ENCODE data around the gene GPC3. TPM values are rescaled to one million over a fixed set of nuclear protein-coding genes. Genes with fewer than 3 reads are reported as not detected.

The GPC3 gene
- total and polyA plus RNA-seq, 2 of the 4 experiments (the other 2 are of a cell fraction), result not detected

DNA sequence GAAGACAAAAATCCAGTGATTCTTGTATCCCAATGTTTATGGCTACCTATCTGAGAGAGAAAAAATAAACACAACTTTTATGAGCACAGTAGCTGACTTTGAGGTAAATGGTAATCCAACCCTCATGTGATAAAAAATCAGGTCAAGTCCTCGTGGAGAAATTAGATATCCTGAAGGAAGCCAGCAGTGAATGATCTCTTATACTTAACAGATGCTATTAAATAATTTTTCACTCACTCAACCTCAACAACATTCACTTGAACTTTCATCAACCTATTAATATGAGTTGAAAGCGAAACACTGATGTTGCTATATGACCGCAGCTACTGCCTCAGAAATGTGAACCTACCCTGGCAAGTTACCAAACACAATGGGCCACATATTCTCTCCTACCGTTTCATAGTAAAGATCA lies 105.4 kb downstream of the GPC3 start:
- H2BK20ac ChIP-seq (ENCODE audit: low read depth, low read length), result no peak overlapping the region
- no peak overlapping the region for H3K23ac ChIP-seq (ENCODE audit: low read depth, low read length)
- BruUV-seq (replicated peaks), result no TSS peak
- H3K79me1 ChIP-seq (ENCODE audit: low read depth in 1 of 2, low read length in 2 of 2), result no peaks in the 10 kb centered on the region
- DNase-seq (no peak), ATAC-seq (ENCODE audit: low read depth) (no peak)
- H3K14ac ChIP-seq (replicated peaks; ENCODE audit: low read depth, low read length), result no peak overlapping the region
- in situ Hi-C loops (cut with MboI; ENCODE audit: low sequenced_read_pairs), result no loop called here
- no peak overlapping the region for H3K4me2 ChIP-seq (ENCODE audit: low read depth, low read length)
- no peak for TF ChIP-seq RAD21 (IDR thresholded peaks at IDR 0.05; ENCODE audit: low read length)
- TF ChIP-seq, protein P1, sequence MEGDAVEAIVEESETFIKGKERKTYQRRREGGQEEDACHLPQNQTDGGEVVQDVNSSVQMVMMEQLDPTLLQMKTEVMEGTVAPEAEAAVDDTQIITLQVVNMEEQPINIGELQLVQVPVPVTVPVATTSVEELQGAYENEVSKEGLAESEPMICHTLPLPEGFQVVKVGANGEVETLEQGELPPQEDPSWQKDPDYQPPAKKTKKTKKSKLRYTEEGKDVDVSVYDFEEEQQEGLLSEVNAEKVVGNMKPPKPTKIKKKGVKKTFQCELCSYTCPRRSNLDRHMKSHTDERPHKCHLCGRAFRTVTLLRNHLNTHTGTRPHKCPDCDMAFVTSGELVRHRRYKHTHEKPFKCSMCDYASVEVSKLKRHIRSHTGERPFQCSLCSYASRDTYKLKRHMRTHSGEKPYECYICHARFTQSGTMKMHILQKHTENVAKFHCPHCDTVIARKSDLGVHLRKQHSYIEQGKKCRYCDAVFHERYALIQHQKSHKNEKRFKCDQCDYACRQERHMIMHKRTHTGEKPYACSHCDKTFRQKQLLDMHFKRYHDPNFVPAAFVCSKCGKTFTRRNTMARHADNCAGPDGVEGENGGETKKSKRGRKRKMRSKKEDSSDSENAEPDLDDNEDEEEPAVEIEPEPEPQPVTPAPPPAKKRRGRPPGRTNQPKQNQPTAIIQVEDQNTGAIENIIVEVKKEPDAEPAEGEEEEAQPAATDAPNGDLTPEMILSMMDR (conservative IDR thresholded peaks at IDR 0.05; ENCODE audit: low read depth, low read length), result no peak
- dilution Hi-C loops (cut with HindIII; ENCODE audit: low sequenced_read_pairs, unreplicated experiment), result no loop called here
- H3K9ac ChIP-seq (ENCODE audit: low read depth, low read length), result no peak overlapping the region
- H4K91ac ChIP-seq (ENCODE audit: insufficient read depth, low read depth, low read length), result no peak overlapping the region
- H3K36me3 ChIP-seq (ENCODE audit: control insufficient read depth, insufficient read depth, low read length), result no peaks in the 10 kb centered on the region
- no peaks in the 10 kb centered on the region for H3K4me1 ChIP-seq (ENCODE audit: control insufficient read depth, insufficient read depth, low read length)
- no peak overlapping the region for H3K56ac ChIP-seq (ENCODE audit: extremely low read depth, insufficient read depth, low read length)
- H3K27ac ChIP-seq (ENCODE audit: insufficient read depth, low read length), result no peak overlapping the region
- no peak overlapping the region for H4K8ac ChIP-seq (ENCODE audit: low read depth in 2 of 2, low read length in 2 of 2)
- no peaks in the 10 kb centered on the region for H4K20me1 ChIP-seq (ENCODE audit: insufficient read depth, low read length)
- no peak overlapping the region for H2AFZ ChIP-seq (replicated peaks; ENCODE audit: low read length, poor library complexity)
- no peaks in the 10 kb centered on the region for H3K9me3 ChIP-seq (ENCODE audit: control insufficient read depth, insufficient read depth, low read length)
- no peak overlapping the region for H3K4me3 ChIP-seq (ENCODE audit: insufficient read depth, low read depth, low read length)
- CTCF ChIA-PET, result no interaction called here
- no peak overlapping the region for H2BK5ac ChIP-seq (ENCODE audit: low read depth, low read length, poor library complexity, severe bottlenecking)
- no peaks in the 10 kb centered on the region; the same call in none of the 2 replicates for H3K27me3 ChIP-seq (ENCODE audit: control insufficient read depth, insufficient read depth, low read length)
- WGBS, 2 experiments (ENCODE audit: extremely low coverage in 2 of 2, insufficient read length in 1 of 2), result no CpG with 5 or more reads among the region's 4 CpGs
- H4K5ac ChIP-seq (ENCODE audit: low read depth, low read length), result no peak overlapping the region
- H3K9me1 ChIP-seq (ENCODE audit: insufficient read depth, low read length), result no peaks in the 10 kb centered on the region
- intact Hi-C loops (cut with micrococcal nuclease), result no loop called here
- no peak overlapping the region for H2BK120ac ChIP-seq (ENCODE audit: low read depth, low read length)
- POLR2A ChIA-PET (ENCODE audit: unreplicated experiment), result no interaction called here
- no peak overlapping the region for H2AK5ac ChIP-seq (ENCODE audit: low read depth, low read length)
- H2AK9ac ChIP-seq (replicated peaks; ENCODE audit: low read depth, low read length, poor library complexity), result no peak overlapping the region
- H2BK15ac ChIP-seq (ENCODE audit: low read depth, low read length), result no peak overlapping the region
- no peak overlapping the region for H3K4ac ChIP-seq (ENCODE audit: low read depth, low read length)
- H3K18ac ChIP-seq (ENCODE audit: low read depth, low read length), result no peak overlapping the region

All from IMR-90 (cell line).